Mucosa of stomach (tissue), 1 donor: Measurements from ENCODE around the gene BTBD2.
"Not testable (repeated sequence)": the region's sequence is repeated elsewhere in the genome, so short reads cannot be mapped to it uniquely, and the experiment has no call there.

Experiments used
- H3K27me3 ChIP-seq: one replicate; pipeline ENCODE4 v1.7.0; 2013; ENCODE audit warnings: mild to moderate bottlenecking, low read length; ENCODE audit not compliant: control insufficient read depth, insufficient read depth
- H3K36me3 ChIP-seq: one replicate; pipeline ENCODE4 v1.7.0; 2013; ENCODE audit warnings: low read length; ENCODE audit not compliant: control insufficient read depth, insufficient read depth
- H3K4me1 ChIP-seq: one replicate; pipeline ENCODE4 v1.7.0; 2013; ENCODE audit warnings: mild to moderate bottlenecking, low read length; ENCODE audit not compliant: control insufficient read depth, insufficient read depth
- H3K4me3 ChIP-seq: one replicate; pipeline ENCODE4 v1.7.0; 2013; ENCODE audit warnings: low read length
- H3K9ac ChIP-seq: one replicate; pipeline ENCODE4 v1.7.0; 2013; ENCODE audit warnings: mild to moderate bottlenecking, low read length, moderate library complexity
- H3K9me3 ChIP-seq: one replicate; pipeline ENCODE4 v1.7.0; 2013; ENCODE audit warnings: mild to moderate bottlenecking, low read length, moderate library complexity; ENCODE audit not compliant: control insufficient read depth
- donor health status: Pancreatic carcinoma.

The BTBD2 gene

DNA sequence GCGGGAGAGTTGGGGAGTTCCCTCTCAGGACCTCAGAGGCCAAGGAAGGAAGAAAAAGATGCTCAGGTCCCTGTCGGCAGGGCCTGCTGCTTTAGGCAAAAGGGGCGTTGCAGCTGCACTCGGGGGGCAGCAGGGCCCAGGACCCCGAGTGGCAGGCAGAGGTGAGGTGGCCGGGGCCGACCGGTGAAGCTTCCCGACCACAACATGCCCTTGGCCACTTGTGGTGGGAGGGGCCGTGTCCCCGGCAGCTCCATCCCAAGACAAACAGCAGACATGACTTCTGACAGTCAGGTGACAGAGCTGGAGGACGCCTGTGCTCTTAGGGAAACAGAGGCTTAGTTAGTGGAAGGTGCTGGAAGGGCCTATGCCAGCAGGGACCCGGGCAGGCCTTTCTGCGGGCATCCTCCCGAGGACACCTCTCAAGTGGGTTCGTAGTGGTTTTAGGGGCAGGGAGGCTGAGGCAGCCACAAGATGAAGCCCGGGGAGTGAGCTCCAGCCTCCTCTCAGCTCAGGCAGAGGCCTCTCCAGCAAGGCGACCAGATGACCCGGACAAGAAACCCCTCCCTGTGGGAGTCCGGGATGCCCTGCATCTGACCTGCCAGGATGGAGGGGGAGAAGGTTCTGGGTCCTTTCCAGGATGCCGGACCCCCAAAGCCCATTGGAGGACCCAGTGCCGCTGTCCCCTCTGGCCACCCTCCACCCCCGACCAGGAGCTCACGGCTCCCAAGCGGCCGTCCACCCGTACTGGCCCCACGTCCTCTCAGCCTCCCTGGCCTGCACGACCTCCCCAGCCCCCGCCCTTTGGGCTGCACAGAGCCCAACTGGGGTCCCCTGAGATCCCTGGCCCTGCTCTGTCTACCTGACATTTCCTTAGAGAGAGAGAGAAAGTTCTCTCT lies 24.2 kb downstream of the BTBD2 start:
- Histone ChIP-seq H3K36me3 (peaks cover 17% of the 10 kb centered on the region), H3K9ac (no peak overlapping the region), H3K27me3 (no peaks in the 10 kb centered on the region), H3K4me1 (no peaks in the 10 kb centered on the region), H3K4me3 (no peak overlapping the region), H3K9me3 (no peaks in the 10 kb centered on the region)

DNA sequence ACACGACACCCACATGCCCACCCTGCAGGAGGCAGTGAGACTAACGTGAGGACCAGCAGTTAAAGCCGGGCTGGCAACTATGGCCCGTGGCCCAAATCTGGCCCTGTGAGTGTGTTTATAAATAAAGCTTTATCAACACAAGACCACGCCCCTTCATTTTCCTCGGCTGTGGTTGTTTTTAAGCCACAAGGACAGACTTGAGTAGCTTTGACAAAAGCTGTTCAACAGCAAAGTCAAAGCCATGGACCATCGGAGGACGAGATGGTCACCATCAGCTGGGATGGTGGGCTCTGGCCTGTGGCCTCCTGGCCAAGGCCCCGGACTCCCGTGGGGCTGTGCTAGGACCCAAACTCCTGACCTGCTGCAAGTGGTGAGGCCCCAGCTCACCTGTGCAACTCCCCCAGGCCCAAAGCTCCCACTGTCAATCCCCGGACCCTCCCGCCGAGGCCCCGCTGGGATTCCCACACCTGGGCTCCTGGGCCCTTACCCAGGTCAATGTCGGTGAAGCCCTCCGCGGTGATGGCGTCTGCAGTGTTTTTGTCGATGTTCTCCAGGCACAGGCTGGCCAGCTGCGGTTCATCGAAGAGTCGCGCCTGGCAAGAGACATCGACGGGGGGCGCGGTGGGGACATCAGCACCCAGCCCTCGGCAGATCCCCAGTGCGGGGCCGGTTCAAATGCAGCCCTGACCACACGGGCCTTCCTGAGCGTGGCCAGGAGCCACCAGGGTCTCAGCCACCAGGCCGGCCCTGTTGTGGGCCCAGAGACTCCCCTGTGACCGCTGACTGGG lies 25.1 kb downstream of the BTBD2 start:
- Histone ChIP-seq H3K9me3 (no peaks in the 10 kb centered on the region), H3K9ac (no peak overlapping the region), H3K4me3 (no peak overlapping the region), H3K36me3 (peaks cover 17% of the 10 kb centered on the region), H3K4me1 (no peaks in the 10 kb centered on the region), H3K27me3 (no peaks in the 10 kb centered on the region)

DNA sequence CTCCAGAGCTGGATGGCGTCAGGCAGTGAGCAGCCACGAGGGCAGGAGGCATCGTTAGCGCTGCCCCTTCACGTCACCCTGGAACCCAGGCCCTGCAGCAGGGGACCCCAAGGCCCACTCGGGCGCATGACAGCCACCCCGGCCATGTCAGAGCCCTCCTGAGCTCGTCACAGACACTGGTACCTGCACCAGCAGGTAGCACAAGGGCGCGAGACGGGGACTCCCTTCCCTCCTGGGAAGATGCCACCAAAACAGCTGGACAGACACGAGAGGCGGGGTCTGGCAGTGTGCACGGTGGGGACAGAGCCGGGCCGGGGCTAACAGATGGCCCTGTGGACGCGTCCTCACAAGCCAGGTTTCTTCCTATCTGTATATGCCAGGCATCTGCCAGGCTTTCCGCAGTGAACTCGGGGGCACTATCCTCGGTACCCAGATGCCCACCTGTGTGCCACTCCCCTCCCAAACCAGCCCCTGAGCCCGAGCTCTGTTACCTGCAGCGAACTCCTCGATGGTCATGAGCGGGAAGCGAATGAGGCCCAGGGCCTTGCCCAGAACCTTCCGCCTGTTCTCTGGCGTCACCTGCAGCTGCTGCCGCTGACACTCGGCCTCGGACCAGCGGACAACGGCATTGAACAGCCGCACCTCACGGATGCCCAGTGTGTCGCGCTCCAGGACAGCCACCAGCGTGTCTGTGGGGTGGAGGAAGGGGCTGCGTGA lies 25.8 kb downstream of the BTBD2 start:
- Histone ChIP-seq H3K4me1 (no peaks in the 10 kb centered on the region), H3K4me3 (no peak overlapping the region), H3K9me3 (no peaks in the 10 kb centered on the region), H3K36me3 (peaks cover 22% of the 10 kb centered on the region), H3K9ac (no peak overlapping the region), H3K27me3 (no peaks in the 10 kb centered on the region)

DNA sequence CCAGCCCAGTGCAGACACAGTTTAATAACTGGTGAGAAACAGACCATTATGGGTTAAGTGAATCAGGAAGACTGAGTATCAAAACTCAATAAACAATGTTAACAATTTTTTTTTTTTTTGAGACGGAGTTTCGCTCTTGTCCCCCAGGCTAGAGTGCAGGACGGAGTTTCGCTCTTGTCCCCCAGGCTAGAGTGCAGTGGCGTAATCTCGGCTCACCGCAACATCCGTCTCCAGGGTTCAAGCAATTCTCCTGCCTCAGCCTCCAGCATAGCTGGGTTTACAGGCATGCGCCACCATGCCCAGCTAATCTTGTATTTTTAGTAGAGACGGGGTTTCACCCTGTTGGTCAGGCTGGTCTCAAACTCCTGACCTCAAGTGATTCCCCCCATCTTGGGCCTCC lies 27.1 kb downstream of the BTBD2 start:
- H3K36me3 ChIP-seq = peaks cover 23% of the 10 kb centered on the region
- H3K4me1 ChIP-seq, H3K4me3 ChIP-seq, H3K27me3 ChIP-seq, H3K9ac ChIP-seq, H3K9me3 ChIP-seq: not testable (repeated sequence)

DNA sequence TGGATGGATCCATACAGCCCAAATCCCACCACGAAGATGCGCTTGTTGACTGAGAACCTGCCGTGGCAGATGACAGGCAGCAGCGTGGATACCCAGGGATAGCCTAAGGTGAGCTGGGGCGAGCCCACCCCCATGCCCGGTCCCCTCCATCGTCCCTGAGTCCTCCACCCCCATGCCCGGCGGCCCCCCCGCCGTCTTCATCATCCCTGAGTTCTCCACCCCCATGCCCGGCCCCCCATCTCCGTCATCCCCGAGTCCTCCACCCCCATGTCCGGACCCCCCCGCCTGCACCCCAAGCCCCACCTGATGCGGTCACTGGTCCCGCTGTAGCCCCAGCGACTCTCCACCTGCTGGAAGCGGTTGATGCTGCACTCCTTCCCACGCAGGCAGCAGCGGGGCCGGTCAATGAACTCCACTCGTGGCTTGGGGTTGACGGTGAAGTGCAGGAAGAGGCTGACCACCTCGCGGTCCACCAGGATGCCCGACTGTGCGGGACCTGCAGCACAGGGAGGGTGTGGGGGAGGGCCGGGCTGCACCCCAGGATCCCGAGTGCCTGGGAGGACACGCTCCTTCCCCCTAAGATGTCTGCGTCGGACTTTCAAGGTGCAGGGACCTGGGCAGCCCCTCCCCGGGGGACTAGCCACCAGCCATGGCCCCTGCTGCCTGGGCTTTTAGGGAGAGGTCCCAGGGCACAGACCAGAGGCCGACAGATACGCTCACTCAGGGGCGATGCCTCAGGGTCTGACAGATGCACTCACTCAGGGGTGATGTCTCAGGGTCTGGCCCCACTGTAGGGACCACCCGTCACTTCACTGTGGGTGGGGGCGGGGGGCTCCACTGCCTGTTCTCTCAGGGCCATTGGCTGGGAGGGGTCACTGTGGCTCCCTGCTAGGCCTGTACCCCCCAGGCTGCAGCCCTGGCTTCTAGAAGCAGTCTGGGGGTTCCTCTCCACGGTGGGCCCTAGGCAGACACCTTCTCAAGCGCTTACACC lies 28.0 kb downstream of the BTBD2 start:
- H3K4me1 ChIP-seq = no peaks in the 10 kb centered on the region
- H3K27me3 ChIP-seq = no peaks in the 10 kb centered on the region
- H3K9ac ChIP-seq = no peak overlapping the region
- H3K4me3 ChIP-seq = no peak overlapping the region
- no peaks in the 10 kb centered on the region for H3K9me3 ChIP-seq
- peaks cover 23% of the 10 kb centered on the region for H3K36me3 ChIP-seq

DNA sequence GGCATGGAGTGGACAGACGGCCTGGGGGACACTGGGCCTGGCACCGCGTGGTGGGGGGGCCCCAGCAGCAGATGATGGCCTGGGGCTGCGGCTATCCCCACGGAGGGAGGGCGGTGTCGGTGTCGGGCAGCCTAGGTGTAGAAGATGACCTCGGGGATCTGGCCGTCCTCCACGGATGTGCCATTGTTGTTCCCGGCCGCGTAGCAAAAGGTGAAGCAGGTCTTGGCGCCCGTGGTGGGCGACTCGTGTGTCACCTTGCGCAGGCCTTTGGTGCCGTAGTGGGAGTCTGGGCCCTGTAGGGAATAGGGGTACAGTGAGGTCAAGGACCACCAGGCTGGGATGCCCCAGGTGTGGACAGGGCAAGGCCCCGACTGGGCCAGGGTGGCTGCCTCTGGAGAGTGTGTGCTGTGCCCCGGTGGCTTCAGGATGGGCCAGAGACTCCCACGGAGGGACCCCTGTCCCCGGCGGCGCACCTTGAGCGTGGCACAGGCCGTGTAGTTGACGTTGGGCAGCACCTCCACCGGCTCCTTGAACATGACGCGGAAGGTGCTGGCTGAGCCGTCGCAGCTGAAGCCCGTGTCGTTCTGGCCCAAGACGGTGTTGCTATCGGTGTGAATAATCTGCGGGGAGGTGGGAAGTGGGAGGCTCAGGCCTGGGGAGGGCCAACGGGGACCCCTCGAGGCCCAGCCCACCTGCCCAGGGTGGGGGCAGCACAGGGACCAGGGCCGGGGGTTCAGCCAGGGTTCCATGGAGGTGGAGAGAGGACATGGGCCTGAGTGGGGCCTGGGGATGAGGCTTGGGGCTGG lies 29.0 kb downstream of the BTBD2 start:
- H3K27me3 ChIP-seq = no peaks in the 10 kb centered on the region
- H3K4me1 ChIP-seq = no peaks in the 10 kb centered on the region
- no peak overlapping the region for H3K4me3 ChIP-seq
- no peak overlapping the region for H3K9ac ChIP-seq
- no peaks in the 10 kb centered on the region for H3K9me3 ChIP-seq
- H3K36me3 ChIP-seq = peaks cover 27% of the 10 kb centered on the region

DNA sequence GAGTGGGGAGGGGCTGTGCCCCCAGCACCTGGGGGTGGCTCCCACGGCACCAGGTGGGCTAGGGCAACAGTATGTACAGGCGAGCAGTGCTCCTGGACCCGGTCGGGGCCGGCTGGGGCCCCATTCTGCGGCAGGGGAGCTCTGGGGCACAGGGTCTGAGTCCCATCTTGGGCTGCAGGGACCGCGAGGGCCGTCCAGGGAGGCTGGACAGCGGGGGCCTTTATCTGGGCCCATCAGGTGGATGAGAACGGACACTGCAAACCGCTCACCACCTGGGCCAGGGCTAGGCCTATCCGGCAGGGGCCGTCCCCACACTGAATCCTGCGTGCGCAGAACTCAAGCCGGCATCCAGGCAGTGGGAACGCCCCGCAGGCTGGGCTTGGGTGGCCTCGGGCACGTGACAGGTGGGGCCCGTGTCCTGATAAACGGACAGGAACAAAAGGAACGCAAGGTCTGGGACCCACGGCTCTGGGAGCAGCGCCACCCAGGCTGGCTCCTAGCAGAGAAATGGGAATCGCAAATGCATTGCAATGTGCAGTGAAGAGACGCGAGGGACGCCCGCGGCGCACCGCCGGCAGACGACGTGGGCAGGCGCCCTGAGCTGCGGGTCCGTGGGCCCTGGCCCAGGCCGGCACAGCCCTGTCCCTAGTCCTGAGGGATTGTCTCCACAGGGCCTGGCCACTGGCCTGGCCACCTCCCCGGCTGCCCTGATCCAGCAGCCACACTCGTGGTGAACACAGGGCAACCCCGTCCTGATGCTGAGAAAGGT lies 29.7 kb downstream of the BTBD2 start:
- no peaks in the 10 kb centered on the region for H3K9me3 ChIP-seq
- H3K36me3 ChIP-seq = peaks cover 25% of the 10 kb centered on the region

DNA sequence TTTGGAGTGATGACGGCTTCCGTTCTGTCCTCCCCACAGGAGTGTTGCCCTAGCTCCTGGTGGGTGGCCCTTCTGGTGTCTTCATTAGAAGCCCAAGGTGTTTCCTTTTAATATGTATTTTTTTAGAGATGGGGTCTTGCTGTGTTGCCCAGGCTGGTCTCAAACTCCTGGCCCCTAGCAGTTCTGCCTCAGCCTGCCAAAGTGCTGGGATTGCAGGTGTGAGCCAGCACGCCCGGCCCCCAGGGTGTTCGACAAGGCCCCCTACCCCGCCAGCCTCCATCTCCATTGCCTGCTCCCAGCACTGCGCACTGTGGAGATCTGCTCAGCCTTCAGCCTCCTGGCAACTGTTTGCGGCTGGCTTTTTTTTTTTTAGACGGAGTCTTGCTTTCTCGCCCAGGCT lies 31.2 kb downstream of the BTBD2 start:
- H3K9ac ChIP-seq = no peak overlapping the region
- H3K36me3 ChIP-seq = peaks cover 13% of the 10 kb centered on the region
- H3K4me1 ChIP-seq = no peaks in the 10 kb centered on the region
- H3K27me3 ChIP-seq = no peaks in the 10 kb centered on the region
- no peaks in the 10 kb centered on the region for H3K9me3 ChIP-seq
- H3K4me3 ChIP-seq = no peak overlapping the region

More for the DNA sequence above, 29.7 kb downstream of the BTBD2 start:
- Histone ChIP-seq H3K9ac (no peak overlapping the region), H3K4me3 (no peak overlapping the region), H3K4me1 (no peaks in the 10 kb centered on the region), H3K27me3 (no peaks in the 10 kb centered on the region)

DNA sequence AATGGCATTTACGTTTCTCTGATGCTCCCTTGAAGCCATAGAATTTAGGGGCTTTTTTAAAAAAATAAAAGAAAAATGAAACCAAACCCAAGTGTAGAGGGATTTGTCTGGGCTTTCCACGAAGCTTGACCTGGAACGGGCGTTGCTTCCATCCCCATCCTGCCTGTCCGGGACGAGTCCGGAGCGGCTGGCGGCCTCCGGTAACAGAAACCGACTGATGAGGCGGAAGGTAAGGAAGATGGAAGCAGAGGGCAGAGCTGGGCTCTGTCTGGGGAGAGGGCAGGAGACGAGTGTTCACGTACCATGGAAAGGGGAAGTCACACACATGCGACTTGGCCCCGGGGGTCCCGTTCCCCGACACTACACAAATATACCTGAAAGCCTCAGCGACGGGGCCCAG lies 34.3 kb downstream of the BTBD2 start:
- Histone ChIP-seq H3K9ac (no peak overlapping the region), H3K4me3 (no peak overlapping the region), H3K36me3 (peaks cover 13% of the 10 kb centered on the region), H3K9me3 (no peaks in the 10 kb centered on the region), H3K4me1 (no peaks in the 10 kb centered on the region), H3K27me3 (no peaks in the 10 kb centered on the region)

DNA sequence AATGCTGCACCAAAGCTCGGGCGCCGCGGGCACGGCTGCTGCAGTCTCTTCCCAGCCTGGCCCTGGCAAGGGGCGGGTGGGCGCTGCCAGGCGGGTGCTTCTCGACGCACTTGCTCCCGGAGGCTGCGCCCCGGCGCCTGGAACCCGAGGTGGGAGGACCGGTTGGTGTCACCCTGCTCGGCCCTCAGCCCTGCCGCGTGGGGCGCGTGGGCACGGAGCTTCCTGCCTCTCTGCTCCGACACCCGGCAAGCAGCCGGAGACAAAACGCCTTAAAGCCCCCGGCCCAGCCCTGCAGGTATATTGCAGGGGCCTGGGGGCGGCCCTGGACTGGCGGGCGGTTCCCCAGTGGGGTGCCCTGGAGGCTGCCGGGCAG lies 34.7 kb downstream of the BTBD2 start:
- no peaks in the 10 kb centered on the region for H3K4me1 ChIP-seq
- no peak overlapping the region for H3K9ac ChIP-seq
- peaks cover 13% of the 10 kb centered on the region for H3K36me3 ChIP-seq

More for the DNA sequence above, 34.7 kb downstream of the BTBD2 start:
- no peaks in the 10 kb centered on the region for H3K27me3 ChIP-seq
- H3K4me3 ChIP-seq = no peak overlapping the region
- H3K9me3 ChIP-seq = no peaks in the 10 kb centered on the region
